ENCODE results near the gene PALLD.

The PALLD gene

DNA sequence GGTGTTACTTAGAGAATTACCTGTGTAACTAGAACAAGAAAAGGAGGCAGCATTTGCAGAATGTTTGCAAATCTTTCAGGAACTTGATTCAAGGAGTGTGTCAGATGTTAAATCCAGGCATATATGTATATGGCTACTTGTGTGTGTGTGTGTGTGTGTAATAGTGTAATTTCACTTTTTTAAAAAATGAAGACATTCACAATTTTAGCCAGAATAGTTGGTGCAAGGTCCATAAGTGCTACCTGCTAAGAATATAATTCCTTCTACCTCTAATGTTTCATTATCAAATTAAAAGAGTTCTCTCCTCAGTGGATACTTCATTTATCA lies 158.0 kb downstream of the PALLD start (continued):
- TF ChIP-seq, protein P1, sequence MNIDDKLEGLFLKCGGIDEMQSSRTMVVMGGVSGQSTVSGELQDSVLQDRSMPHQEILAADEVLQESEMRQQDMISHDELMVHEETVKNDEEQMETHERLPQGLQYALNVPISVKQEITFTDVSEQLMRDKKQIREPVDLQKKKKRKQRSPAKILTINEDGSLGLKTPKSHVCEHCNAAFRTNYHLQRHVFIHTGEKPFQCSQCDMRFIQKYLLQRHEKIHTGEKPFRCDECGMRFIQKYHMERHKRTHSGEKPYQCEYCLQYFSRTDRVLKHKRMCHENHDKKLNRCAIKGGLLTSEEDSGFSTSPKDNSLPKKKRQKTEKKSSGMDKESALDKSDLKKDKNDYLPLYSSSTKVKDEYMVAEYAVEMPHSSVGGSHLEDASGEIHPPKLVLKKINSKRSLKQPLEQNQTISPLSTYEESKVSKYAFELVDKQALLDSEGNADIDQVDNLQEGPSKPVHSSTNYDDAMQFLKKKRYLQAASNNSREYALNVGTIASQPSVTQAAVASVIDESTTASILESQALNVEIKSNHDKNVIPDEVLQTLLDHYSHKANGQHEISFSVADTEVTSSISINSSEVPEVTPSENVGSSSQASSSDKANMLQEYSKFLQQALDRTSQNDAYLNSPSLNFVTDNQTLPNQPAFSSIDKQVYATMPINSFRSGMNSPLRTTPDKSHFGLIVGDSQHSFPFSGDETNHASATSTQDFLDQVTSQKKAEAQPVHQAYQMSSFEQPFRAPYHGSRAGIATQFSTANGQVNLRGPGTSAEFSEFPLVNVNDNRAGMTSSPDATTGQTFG (tag by site-specific recombination; IDR thresholded peaks at IDR 0.05; ENCODE audit: borderline replicate concordance): no peak

DNA sequence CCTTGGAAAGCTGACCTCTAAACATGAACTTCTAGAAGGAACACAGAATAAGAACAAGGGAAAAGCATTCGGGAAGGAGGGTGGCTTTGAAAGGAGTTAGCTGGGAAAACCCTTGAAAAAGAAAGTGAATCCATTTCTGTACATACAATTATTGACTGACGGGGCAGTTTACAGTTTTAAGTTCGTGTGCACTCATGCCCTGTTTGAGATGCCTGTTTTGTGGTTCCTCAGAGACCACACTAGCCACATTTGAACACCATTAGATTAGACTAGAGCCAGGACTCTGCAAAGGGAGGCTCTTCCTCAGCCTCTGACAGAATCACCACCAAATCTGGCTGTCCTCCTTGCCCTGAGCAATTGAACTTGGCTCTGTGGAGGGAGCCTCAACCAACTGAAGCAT lies 158.3 kb downstream of the PALLD start:
- no peak overlapping the region for H3K27ac ChIP-seq (ENCODE audit: extremely low read depth, low read depth, low read length)
- no peaks in the 10 kb centered on the region for H3K9me3 ChIP-seq (ENCODE audit: control insufficient read depth, insufficient read depth, low read depth, low read length)
- POLR2A ChIA-PET: no interaction called here
- no peaks in the 10 kb centered on the region for H3K36me3 ChIP-seq (ENCODE audit: control insufficient read depth in 2 of 2, insufficient read depth in 1 of 2, low read length in 2 of 2)
- CTCF ChIA-PET: no interaction called here
- no peak overlapping the region for H3K4me3 ChIP-seq (ENCODE audit: low read depth, low read length)
- no peak for TF ChIP-seq HOXC10 (CRISPR knock-in tag; IDR thresholded peaks at IDR 0.05)
- no peak for TF ChIP-seq ZNF571 (tag by site-specific recombination; IDR thresholded peaks at IDR 0.05)
- TF ChIP-seq ZNF510 (tag by site-specific recombination; IDR thresholded peaks at IDR 0.05; ENCODE audit: insufficient replicate concordance): no peak
- TF ChIP-seq ZNF791 (tag by site-specific recombination; IDR thresholded peaks at IDR 0.05): no peak
- no peak for TF ChIP-seq MYNN (tag by site-specific recombination; IDR thresholded peaks at IDR 0.05; ENCODE audit: borderline replicate concordance)
- TF ChIP-seq ZNF335 (tag by site-specific recombination; conservative IDR thresholded peaks at IDR 0.05): no peak
- TF ChIP-seq SP3 (tag by site-specific recombination; IDR thresholded peaks at IDR 0.05): no peak
- TF ChIP-seq ZNF747 (tag by site-specific recombination; IDR thresholded peaks at IDR 0.05): no peak
- no peak for TF ChIP-seq ZNF184 (tag by site-specific recombination; IDR thresholded peaks at IDR 0.05)
- TF ChIP-seq ZNF658 (tag by site-specific recombination; IDR thresholded peaks at IDR 0.05): no peak
- TF ChIP-seq SALL2 (tag by site-specific recombination; IDR thresholded peaks at IDR 0.05; ENCODE audit: borderline replicate concordance): no peak
- TF ChIP-seq ZNF146 (tag by site-specific recombination; IDR thresholded peaks at IDR 0.05): no peak
- TF ChIP-seq ZBTB8A (tag by site-specific recombination; IDR thresholded peaks at IDR 0.05): no peak
- H3K4me1 ChIP-seq (ENCODE audit: control insufficient read depth, insufficient read depth, low read length): peaks cover 15% of the 10 kb centered on the region

DNA sequence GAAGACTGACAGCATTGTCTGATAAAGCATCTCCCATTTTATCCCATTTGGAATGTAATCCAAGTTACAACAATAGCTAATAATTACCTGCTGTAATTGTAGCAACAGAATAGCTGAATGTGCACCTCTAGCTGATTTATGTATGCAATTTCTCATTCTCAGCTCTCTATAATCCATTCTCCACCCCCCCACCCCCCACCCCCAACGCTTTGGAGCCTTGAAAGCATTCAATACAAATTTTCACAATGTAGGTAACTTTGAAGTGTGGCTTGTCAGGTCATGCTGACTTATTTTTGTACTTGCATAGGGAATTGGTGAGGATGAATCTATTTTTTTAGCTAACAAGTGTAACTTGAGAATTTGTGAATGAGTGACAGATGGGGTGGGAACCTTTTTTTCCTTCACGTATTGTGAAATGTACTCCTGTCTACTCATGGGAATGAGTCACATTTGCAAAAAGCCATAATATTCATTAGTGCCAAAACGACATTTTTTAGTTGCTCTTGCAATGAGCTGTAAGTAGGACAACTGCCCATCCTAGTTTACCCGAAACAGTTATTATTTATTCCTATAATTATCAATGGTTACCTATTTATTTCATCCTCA lies 159.3 kb downstream of the PALLD start:
- Histone ChIP-seq H3K27ac (ENCODE audit: extremely low read depth, low read depth, low read length) (no peak overlapping the region), H3K9me3 (ENCODE audit: control insufficient read depth, insufficient read depth, low read depth, low read length) (no peaks in the 10 kb centered on the region), H3K4me1 (ENCODE audit: control insufficient read depth, insufficient read depth, low read length) (peaks cover 15% of the 10 kb centered on the region), H3K4me3 (ENCODE audit: low read depth, low read length) (no peak overlapping the region), H3K36me3 (ENCODE audit: control insufficient read depth in 2 of 2, insufficient read depth in 1 of 2, low read length in 2 of 2) (no peaks in the 10 kb centered on the region)
- CTCF ChIA-PET: no interaction called here
- TF ChIP-seq ZNF530 (tag by site-specific recombination; IDR thresholded peaks at IDR 0.05; ENCODE audit: low read depth) (no peak), SP7 (tag by site-specific recombination; IDR thresholded peaks at IDR 0.05) (peak; percentile 43), SCRT2 (tag by site-specific recombination; IDR thresholded peaks at IDR 0.05) (peak; percentile 54; the same call in 1 of the 2 replicates), ZNF133 (tag by site-specific recombination; IDR thresholded peaks at IDR 0.05) (no peak), ZBTB48 (tag by site-specific recombination; IDR thresholded peaks at IDR 0.05) (no peak)
- TF ChIP-seq, protein P2, sequence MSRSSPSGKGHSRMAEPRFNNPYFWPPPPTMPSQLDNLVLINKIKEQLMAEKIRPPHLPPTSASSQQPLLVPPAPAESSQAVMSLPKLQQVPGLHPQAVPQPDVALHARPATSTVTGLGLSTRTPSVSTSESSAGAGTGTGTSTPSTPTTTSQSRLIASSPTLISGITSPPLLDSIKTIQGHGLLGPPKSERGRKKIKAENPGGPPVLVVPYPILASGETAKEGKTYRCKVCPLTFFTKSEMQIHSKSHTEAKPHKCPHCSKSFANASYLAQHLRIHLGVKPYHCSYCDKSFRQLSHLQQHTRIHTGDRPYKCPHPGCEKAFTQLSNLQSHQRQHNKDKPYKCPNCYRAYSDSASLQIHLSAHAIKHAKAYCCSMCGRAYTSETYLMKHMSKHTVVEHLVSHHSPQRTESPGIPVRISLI (tag by site-specific recombination; IDR thresholded peaks at IDR 0.05): peak; percentile 39; the same call in 1 of the 2 replicates
- TF ChIP-seq, protein P3, sequence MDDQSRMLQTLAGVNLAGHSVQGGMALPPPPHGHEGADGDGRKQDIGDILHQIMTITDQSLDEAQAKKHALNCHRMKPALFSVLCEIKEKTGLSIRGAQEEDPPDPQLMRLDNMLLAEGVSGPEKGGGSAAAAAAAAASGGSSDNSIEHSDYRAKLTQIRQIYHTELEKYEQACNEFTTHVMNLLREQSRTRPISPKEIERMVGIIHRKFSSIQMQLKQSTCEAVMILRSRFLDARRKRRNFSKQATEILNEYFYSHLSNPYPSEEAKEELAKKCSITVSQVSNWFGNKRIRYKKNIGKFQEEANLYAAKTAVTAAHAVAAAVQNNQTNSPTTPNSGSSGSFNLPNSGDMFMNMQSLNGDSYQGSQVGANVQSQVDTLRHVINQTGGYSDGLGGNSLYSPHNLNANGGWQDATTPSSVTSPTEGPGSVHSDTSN (CRISPR knock-in tag; IDR thresholded peaks at IDR 0.05): no peak
- TF ChIP-seq, protein P4, sequence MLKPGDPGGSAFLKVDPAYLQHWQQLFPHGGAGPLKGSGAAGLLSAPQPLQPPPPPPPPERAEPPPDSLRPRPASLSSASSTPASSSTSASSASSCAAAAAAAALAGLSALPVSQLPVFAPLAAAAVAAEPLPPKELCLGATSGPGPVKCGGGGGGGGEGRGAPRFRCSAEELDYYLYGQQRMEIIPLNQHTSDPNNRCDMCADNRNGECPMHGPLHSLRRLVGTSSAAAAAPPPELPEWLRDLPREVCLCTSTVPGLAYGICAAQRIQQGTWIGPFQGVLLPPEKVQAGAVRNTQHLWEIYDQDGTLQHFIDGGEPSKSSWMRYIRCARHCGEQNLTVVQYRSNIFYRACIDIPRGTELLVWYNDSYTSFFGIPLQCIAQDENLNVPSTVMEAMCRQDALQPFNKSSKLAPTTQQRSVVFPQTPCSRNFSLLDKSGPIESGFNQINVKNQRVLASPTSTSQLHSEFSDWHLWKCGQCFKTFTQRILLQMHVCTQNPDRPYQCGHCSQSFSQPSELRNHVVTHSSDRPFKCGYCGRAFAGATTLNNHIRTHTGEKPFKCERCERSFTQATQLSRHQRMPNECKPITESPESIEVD (tag by site-specific recombination; IDR thresholded peaks at IDR 0.05): peak; percentile 38; the same call in 1 of the 2 replicates
- POLR2A ChIA-PET: no interaction called here

All from HEK293 (cell line).